Activated naive CD8-positive, alpha-beta T cell treated with anti-CD3 and anti-CD28 coated beads, Interleukin-2, amount 50 U/mL, for 24 hours (primary cell): ENCODE measurements around the gene FBXO42.
"Not testable (repeated sequence)": the region's sequence is repeated elsewhere in the genome, so short reads cannot be mapped to it uniquely, and the experiment has no call there.

Experiments
- ATAC-seq: fragments of 150-1000 bp; cut with Tn5 transposase; one replicate; pipeline ENCODE4 v1.10.0; 2021
- DNase-seq: peaks from one replicate; pipeline ENCODE4 v3.0.0; 2021
- H3K27ac Mint-ChIP-seq: one replicate; pipeline ENCODE4 v1.8.0; 2021; ENCODE audit warnings: mild to moderate bottlenecking, mixed read lengths
- H3K27me3 Mint-ChIP-seq: one replicate; pipeline ENCODE4 v1.8.0; 2021; ENCODE audit warnings: mixed read lengths
- H3K36me3 Mint-ChIP-seq: one replicate; pipeline ENCODE4 v1.8.0; 2021; ENCODE audit warnings: low read depth, mixed read lengths
- H3K4me1 Mint-ChIP-seq: one replicate; pipeline ENCODE4 v1.8.0; 2021; ENCODE audit warnings: mixed read lengths
- H3K4me3 Mint-ChIP-seq: one replicate; pipeline ENCODE4 v1.8.0; 2021; ENCODE audit warnings: mild to moderate bottlenecking, moderate library complexity, mixed read lengths
- H3K9me3 Mint-ChIP-seq: one replicate; pipeline ENCODE4 v1.8.0; 2021; ENCODE audit warnings: mixed read lengths

FBXO42 gene

DNA sequence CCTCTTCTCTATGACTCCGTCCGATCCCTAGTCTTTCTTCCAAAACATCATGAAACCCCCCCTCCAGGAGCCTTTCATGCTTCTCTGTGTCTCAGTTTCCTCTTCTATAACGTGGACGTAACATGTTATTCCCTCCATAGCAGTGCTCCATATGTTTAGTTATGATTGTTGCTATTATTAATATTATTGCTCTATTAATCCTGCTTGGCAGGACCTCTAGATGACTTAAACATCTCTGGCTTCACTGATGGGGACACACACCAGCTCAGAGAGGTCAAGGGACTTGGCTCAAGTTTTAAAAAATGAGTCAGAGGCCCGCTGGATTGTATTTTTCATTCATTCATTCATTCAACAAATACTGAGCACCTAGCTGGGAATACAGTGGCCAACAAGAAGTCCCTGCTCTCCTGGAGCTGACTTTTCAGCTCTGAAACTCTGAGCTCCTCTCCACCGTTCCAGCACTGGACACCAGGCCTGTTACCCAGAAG, 114.9 kb downstream of the FBXO42 start:
- Mint-ChIP-seq H3K27ac (peak overlapping the region; percentile 90), H3K27me3 (no peaks in the 10 kb centered on the region), H3K4me3 (peak overlapping the region; percentile 85), H3K9me3 (no peaks in the 10 kb centered on the region), H3K36me3 (no peaks in the 10 kb centered on the region), H3K4me1 (peaks cover 25% of the 10 kb centered on the region)
- no peak for ATAC-seq
- DNase-seq = no peak

DNA sequence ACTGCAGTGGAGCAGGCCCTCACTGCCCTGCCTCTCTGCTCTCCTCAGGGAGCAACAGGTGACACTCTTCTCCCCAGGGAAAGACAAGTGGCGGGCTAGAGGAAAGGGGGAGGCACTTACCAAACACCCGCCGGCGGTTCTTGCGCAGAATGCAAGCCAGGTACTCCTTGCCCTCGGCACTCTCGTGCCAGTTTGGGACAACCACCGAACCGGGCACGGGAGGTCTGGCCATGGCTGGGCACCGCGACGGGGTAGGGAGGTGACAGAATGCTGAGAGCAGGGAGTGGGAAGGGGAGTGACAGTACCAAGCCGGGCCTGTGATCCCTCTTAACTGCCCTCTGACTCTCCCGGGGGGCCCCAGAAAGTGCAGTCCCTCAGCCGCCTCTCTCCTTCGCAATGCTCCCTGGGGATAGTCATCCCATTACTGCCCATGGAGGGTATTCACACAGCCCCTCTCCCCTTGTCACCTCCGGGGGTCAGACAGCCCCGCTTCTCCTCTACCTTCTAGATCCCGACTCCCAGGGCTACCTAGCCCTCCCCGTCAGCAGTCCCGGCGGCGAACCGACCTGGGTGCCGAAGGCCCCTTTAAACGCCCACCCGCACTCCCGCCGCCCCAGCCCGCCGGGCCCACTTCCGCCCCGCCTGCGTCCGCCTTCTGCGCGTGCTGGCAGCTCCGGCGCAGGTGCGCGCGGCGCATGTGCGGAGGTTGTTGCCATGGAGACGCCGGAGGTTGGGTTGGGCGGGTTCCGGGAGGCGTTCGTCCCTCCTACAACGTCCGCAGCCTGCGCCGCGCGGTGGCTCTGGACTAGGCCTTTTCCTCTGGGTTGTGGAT, 115.6 kb downstream of the FBXO42 start, which contains the start of gene CPLANE2:
CPLANE2 (minus strand) TSS at position 673 of the 832 bp plus-strand sequence; CDS start at position 232, 441 bp downstream.
- ATAC-seq = peak; percentile 86
- DNase-seq = peak; percentile 98
- Mint-ChIP-seq H3K4me1 (peaks cover 25% of the 10 kb centered on the region), H3K9me3 (no peaks in the 10 kb centered on the region), H3K4me3 (peak within 1 kb of the TSS; percentile 85), H3K27me3 (no peaks in the 10 kb centered on the region), H3K36me3 (no peaks in the 10 kb centered on the region), H3K27ac (peak within 1 kb of the TSS; percentile 90)

DNA sequence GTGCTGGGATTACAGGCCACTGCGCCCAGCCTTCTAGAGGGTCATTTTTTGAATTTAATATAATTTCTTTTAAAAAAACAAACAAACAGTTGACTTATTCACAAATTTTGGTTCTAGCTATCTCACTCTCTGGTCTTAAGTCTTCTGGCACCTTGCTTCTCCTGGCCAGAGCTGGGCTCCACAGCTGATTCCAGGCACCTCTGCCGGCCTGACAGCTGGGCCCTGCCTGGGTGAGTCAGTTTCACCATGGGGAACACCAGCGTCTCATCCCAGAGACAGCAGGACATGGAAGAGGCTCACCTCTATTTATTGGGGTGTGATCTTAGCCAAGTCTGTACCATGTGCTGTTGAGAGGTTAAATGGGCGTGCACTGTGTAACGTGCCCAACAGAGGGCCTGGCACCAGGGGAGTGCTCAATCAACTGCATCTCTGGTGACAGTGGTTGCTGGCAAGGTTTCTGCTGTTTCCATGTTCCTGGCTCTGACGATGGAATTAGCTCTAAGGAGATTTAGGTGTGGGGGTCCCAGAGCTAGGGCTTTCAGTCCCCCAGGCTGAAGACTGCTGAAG, 116.3 kb downstream of the FBXO42 start:
- peak overlapping the region; percentile 85 for H3K4me3 Mint-ChIP-seq
- ATAC-seq (peak; percentile 69), DNase-seq (peak; percentile 37)
- no peaks in the 10 kb centered on the region for H3K27me3 Mint-ChIP-seq
- H3K27ac Mint-ChIP-seq = peak overlapping the region; percentile 90
- H3K36me3 Mint-ChIP-seq = no peaks in the 10 kb centered on the region
- peaks cover 25% of the 10 kb centered on the region for H3K4me1 Mint-ChIP-seq
- no peaks in the 10 kb centered on the region for H3K9me3 Mint-ChIP-seq

DNA sequence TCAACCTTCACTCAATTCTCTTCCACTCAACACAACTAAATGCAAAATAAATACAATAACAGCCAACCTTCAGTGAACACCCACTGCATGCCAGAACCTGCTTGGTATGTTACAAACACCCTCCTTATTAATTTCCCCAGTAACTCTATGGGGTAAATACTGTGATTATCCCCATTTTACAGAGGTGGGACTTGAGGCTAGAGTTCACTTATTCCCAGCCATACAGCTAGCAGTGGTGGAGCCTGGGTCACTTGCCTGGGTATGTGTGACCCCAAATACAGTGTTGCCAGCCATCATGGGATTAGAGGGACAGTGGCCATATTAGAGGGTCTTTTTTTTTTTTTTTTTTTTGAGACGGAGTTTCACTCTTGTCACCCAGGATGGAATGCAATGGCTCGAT, 116.9 kb downstream of the FBXO42 start:
- no peaks in the 10 kb centered on the region for H3K27me3 Mint-ChIP-seq
- no peak overlapping the region for H3K4me3 Mint-ChIP-seq
- DNase-seq (no peak), ATAC-seq (no peak)
- H3K36me3 Mint-ChIP-seq = no peaks in the 10 kb centered on the region
- no peak overlapping the region for H3K27ac Mint-ChIP-seq
- peaks cover 25% of the 10 kb centered on the region for H3K4me1 Mint-ChIP-seq
- H3K9me3 Mint-ChIP-seq = no peaks in the 10 kb centered on the region

DNA sequence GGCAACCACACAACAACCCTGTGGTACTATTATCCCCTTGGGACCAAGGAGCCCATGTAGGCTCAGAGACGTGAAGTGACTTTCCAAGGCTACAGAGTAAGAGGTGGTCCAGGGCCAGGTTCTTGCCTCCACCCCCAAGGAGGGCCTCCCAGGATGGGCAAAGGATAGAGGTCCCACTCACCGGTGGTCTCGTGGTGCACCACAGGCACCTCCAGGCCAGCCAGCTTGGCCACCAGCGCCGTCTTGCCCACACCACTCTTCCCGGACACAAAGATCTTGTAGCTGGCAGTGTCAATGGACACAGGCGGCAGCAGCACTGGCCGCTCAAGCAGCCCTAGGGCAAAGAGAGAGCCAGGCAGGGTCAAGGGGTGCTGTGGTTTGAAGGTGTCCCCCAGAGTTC, 118.8 kb downstream of the FBXO42 start:
- no peaks in the 10 kb centered on the region for H3K36me3 Mint-ChIP-seq
- H3K27ac Mint-ChIP-seq = no peak overlapping the region
- peaks cover 22% of the 10 kb centered on the region for H3K4me1 Mint-ChIP-seq
- no peaks in the 10 kb centered on the region for H3K9me3 Mint-ChIP-seq
- no peak overlapping the region for H3K4me3 Mint-ChIP-seq
- DNase-seq (no peak), ATAC-seq (no peak)
- H3K27me3 Mint-ChIP-seq = peaks cover 6% of the 10 kb centered on the region

DNA sequence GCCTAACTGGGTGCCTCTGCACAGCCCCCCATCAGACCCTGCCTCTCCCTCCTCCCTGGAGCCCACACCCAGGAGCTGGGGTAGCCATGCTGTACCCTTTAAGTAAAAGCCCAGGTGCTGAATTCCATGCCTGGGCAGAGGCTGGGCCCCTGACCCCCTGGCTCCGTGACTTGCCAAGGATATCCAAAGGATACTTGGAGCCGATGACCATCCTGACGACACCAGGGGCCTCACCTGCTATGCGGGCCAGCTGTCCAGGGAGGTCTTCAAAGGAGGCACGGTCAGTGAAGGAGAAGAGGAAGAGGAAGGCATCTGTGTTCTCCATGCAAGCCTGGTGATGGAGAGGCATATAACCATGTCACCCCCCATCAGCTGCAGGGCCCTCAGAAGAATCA, 120.0 kb downstream of the FBXO42 start:
- no peak overlapping the region for H3K27ac Mint-ChIP-seq
- no peak overlapping the region for H3K4me3 Mint-ChIP-seq

DNA sequence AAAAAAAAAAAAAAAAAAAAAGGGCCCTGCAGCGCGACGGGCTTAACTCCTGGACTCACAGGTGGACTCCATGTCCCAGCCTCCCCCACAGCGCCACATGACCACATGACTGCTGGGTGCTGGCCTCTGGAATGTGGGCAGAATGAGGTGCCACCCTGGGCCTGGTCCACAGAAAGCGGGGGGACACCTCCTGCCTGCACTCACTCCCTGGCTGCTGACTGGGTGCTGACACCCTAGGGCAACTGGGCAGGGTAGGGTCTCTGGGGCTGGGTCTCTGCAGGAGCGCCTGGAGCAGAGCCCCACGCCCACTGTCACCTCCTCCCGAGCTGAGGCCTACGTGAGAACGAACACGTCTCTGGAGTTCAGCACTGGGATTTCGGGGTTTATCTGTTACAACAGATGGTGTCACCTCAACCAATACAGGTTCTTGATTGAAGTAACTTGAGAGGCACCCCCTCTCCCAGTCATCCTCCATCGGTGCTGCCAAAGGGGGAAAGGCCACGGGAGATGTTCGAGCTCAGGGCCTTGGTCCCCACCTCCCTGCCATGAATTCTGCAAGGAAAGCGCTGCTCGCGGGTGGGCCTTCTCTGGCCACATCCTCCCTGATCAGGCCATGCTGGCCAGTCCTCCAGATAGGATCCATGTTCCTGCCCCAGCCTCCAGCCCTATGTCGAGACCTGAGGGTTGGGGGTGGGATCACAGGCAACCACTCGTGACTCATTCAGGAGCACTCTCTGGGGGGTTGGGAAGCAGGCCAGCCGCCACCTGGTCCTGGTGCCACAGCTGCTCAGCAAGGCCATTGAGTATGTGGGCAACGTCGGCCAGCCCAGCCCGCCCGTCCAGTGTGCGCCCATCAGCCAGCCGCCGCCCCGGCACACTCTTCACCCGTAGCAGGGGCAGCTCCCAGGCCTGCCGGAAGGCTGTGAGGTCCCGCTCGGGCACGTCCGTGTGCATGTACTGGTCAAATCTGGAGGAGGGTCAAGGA, 120.7 kb downstream of the FBXO42 start:
- Mint-ChIP-seq H3K27me3 (peaks cover 21% of the 10 kb centered on the region), H3K4me3 (no peak overlapping the region), H3K4me1 (peaks cover 16% of the 10 kb centered on the region), H3K9me3 (no peaks in the 10 kb centered on the region), H3K36me3 (no peaks in the 10 kb centered on the region), H3K27ac (no peak overlapping the region)
- ATAC-seq (no peak), DNase-seq (no peak)

More for the DNA sequence above, 120.0 kb downstream of the FBXO42 start:
- Mint-ChIP-seq H3K27me3 (peaks cover 18% of the 10 kb centered on the region), H3K4me1 (peaks cover 21% of the 10 kb centered on the region), H3K36me3 (no peaks in the 10 kb centered on the region), H3K9me3 (no peaks in the 10 kb centered on the region)
- ATAC-seq (no peak), DNase-seq (no peak)

DNA sequence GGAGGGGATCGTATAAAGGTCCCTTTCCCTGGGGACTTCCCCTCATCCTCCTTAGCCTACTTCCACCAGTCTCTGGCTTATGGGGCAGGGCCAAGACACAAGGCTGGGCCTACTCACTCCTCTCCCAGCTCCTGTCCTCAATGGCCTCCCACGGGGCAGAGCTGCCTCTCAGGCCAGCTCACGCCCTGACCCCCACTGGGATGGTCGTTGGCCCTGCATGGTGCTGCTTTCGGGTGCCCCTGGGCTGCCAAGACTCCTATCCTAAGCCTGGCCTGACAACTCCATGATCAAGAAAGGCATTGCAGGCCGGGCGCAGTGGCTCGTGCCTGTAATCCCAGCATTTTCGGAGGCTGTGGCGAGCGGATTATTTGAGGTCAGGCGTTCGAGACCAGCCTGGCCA, 121.5 kb downstream of the FBXO42 start:
- Mint-ChIP-seq H3K36me3 (no peaks in the 10 kb centered on the region), H3K27me3 (peaks cover 30% of the 10 kb centered on the region), H3K4me3 (no peak overlapping the region), H3K4me1 (peaks cover 10% of the 10 kb centered on the region), H3K27ac (no peak overlapping the region), H3K9me3 (no peaks in the 10 kb centered on the region)
- ATAC-seq = no peak
- no peak for DNase-seq

DNA sequence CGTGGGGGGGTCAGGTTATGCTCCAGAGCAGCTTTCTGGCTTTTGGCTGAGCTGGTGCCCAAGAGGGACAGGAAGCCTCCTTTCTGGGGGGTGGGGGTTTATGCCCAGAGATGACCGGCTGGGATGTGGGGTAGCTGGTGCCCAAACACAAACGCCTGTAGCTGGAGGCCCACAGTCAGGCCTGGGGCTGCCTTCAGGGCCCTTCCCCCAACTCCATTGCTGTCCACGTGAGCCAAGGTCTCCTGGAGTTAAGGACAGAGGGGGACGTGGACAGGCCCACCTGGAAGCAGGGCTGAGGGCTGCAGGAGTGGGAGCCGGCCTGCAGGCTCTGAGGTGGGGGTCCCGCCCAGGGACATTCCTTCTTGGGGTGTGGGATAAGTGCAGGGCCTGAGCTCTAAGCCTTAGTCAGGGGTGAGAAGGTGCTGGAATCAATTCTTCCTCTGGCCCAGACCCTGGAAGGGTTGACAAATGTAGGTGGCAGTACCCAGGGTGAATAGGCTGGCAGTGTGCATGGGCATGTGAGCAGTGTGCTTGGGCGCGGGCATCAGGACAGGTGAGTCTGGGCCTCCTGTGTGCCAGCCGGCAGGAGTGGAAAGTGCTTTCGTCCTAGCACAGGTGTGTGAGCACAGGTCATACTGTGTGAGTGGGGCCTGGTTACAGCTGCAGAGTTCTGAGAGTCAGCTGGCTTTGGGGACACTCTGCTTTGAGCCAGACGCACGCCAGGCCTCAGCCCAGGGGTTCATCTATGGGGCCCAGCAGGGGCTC, 122.1 kb downstream of the FBXO42 start:
- peaks cover 10% of the 10 kb centered on the region for H3K4me1 Mint-ChIP-seq
- H3K27ac Mint-ChIP-seq = no peak overlapping the region
- no peaks in the 10 kb centered on the region for H3K9me3 Mint-ChIP-seq
- ATAC-seq (no peak), DNase-seq (no peak)
- H3K36me3 Mint-ChIP-seq = no peaks in the 10 kb centered on the region
- peaks cover 31% of the 10 kb centered on the region for H3K27me3 Mint-ChIP-seq
- no peak overlapping the region for H3K4me3 Mint-ChIP-seq

DNA sequence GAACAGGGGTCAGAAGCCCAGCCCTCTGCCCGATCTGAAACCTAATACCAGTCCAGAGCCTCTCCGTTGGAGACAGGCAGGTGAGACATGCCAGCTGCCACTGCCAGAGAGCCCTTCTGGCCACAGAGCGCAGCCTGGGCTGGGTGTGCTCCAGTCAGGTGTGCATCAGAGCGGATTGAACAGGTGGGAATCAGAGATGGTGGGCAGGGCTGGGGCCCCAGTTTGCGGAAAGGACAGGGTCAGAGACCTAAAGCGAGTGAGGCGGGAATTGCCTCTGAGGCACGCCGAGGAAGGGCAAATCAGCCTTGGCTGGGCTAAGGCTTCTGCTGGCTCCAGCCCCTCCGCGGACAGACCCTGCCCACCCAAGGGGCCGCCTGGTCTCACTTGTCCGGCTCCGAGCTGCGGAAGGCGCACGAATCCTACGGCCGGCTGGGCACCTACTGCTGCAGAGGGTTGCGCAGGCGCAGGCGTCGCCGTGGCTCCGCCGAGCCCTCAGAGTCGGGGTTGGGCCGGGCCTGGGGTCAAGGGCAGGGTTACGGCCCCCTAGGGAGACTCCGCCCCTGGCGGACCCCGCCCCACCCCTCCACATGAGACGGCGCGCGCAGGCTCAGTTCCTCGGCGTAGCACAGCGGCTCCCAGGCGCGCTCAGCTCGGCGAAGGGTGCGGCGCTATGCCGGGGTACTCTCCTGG, 125.6 kb downstream of the FBXO42 start:
- peaks cover 38% of the 10 kb centered on the region for H3K27me3 Mint-ChIP-seq
- no peak overlapping the region for H3K4me3 Mint-ChIP-seq
- no peak overlapping the region for H3K27ac Mint-ChIP-seq
- no peak for ATAC-seq
- H3K9me3 Mint-ChIP-seq = no peaks in the 10 kb centered on the region
- peaks cover 10% of the 10 kb centered on the region for H3K4me1 Mint-ChIP-seq
- no peaks in the 10 kb centered on the region for H3K36me3 Mint-ChIP-seq
- no peak for DNase-seq

DNA sequence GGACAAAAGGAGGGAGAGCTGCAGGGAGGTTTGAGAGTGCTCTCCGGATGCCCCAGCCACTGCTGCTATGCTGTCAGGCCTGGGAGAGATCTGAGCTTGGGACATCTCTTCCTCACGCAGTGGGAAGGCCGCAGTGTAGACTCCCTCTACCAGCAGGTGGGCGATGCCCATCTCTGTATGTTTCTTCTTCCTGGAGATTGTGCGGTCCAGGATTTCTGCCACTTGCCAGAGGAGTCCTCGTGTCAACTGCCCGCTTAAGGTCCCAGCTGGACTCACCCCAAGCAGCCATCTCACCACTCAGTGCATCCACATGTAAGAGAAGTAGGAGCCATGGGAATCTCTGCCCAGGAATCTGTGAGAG, 126.2 kb downstream of the FBXO42 start:
- DNase-seq = no peak
- Mint-ChIP-seq H3K4me1 (peaks cover 10% of the 10 kb centered on the region), H3K27ac (no peak overlapping the region), H3K27me3 (peaks cover 41% of the 10 kb centered on the region), H3K36me3 (no peaks in the 10 kb centered on the region), H3K9me3 (no peaks in the 10 kb centered on the region), H3K4me3 (no peak overlapping the region)
- no peak for ATAC-seq

DNA sequence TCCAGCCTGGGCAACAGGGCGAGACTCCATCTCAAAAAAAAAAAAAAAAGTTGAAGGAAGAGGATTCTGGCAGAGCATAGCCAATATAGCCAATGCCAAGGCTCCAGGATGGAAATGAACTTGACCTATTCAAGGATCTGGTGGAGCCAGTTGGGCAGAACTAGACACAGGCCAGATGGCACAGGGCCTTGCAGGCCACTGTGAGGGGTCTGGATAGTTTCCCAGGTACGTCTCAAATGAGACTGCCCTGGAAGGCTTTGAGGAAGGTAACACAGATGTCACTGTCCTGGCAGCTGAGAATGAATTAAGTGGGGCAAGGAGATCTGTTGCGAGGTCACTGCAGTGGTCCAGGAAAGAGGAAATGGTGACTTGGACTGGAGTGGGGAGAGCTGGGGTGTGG, 127.8 kb downstream of the FBXO42 start:
- ATAC-seq (no peak), DNase-seq (no peak)
- no peaks in the 10 kb centered on the region for H3K36me3 Mint-ChIP-seq
- H3K4me1 Mint-ChIP-seq = peaks cover 10% of the 10 kb centered on the region
- H3K9me3 Mint-ChIP-seq = no peaks in the 10 kb centered on the region
- H3K27ac Mint-ChIP-seq = no peak overlapping the region
- peaks cover 41% of the 10 kb centered on the region for H3K27me3 Mint-ChIP-seq
- H3K4me3 Mint-ChIP-seq = no peak overlapping the region

DNA sequence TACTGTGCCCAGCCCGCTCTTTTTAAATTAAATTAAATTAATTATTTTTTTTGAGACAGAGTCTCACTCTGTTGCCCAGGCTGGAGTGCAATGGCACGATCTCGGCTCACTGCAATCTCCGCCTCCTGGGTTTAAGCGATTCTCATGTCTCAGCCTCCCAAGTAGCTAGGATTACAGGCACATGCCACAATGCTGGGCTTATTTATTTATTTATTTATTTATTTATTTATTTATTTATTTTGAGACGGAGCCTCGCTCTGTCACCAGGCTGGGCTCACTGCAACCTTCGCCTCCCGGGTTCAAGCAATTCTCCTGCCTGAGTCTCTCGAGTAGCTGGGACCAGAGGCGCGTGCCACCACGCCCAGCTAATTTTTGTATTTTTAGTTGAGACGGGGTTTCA, 129.6 kb downstream of the FBXO42 start:
- H3K9me3 Mint-ChIP-seq, DNase-seq, H3K4me3 Mint-ChIP-seq, ATAC-seq, H3K4me1 Mint-ChIP-seq, H3K27ac Mint-ChIP-seq, H3K36me3 Mint-ChIP-seq: not testable (repeated sequence)
- peaks cover 27% of the 10 kb centered on the region for H3K27me3 Mint-ChIP-seq
